Mesothelial cell of epicardium (in vitro differentiated cells): ENCODE measurements around the gene USH2A. TPM values are rescaled to one million over a fixed set of nuclear protein-coding genes. Genes with fewer than 3 reads are reported as not detected.

Source experiments
- DNase-seq, 2 experiments: peaks; one replicate each; pipeline ENCODE4 v3.0.0; 2021; ENCODE audit warnings: low spot score in 2 of 2; ENCODE audit not compliant: unreplicated experiment in 2 of 2
- H3K27ac Mint-ChIP-seq: 2 replicates; pipeline ENCODE4 v1.8.0; 2021; ENCODE audit warnings: mixed read lengths
- H3K27me3 Mint-ChIP-seq: 2 replicates; pipeline ENCODE4 v1.8.0; 2021; ENCODE audit warnings: low read depth, mixed read lengths
- H3K36me3 Mint-ChIP-seq: 2 replicates; pipeline ENCODE4 v1.8.0; 2021; ENCODE audit warnings: mixed read lengths
- H3K4me1 Mint-ChIP-seq: 2 replicates; pipeline ENCODE4 v1.8.0; 2021; ENCODE audit warnings: mixed read lengths
- H3K4me3 Mint-ChIP-seq: 2 replicates; pipeline ENCODE4 v1.8.0; 2021; ENCODE audit warnings: mild to moderate bottlenecking, moderate library complexity, mixed read lengths
- H3K9me3 Mint-ChIP-seq: 2 replicates; pipeline ENCODE4 v1.8.0; 2021; ENCODE audit warnings: mixed read lengths
- CTCF ChIP-seq: fragments of 200-600 bp; sonication (generic); IDR thresholded peaks from one replicate; pipeline ENCODE4 v1.5.0; 2021; ENCODE audit warnings: antibody characterized with exemption; ENCODE audit not compliant: unreplicated experiment
- total RNA-seq: library from RNA; stranded (reverse); gene quantifications from 3 replicates; pipeline ENCODE4 v1.2.1, GENCODE V29; 2021

The USH2A gene
- total RNA-seq, 1 donor from 2014 or later = 0.02 TPM

GRCh38 chr1:216389774-216390173, 33.5 kb downstream of the USH2A start:
- Mint-ChIP-seq H3K4me1 (no peaks in the 10 kb centered on the region), H3K27me3 (peaks cover 3% of the 10 kb centered on the region), H3K36me3 (no peaks in the 10 kb centered on the region), H3K9me3 (no peaks in the 10 kb centered on the region), H3K4me3 (no peak overlapping the region), H3K27ac (no peak overlapping the region)
- DNase-seq = no peak
- TF ChIP-seq CTCF = no peak

- H3K4me3 Mint-ChIP-seq = no peak overlapping the region
- peaks cover 3% of the 10 kb centered on the region for H3K27me3 Mint-ChIP-seq
- no peaks in the 10 kb centered on the region for H3K4me1 Mint-ChIP-seq
- H3K36me3 Mint-ChIP-seq = no peaks in the 10 kb centered on the region
- H3K9me3 Mint-ChIP-seq = no peaks in the 10 kb centered on the region
- no peak for DNase-seq
- no peak for TF ChIP-seq CTCF
- H3K27ac Mint-ChIP-seq = no peak overlapping the region
Measured at GRCh38 chr1:216388558-216388957, 34.7 kb downstream of the USH2A start.

GRCh38 chr1:216387782-216388181, 35.5 kb downstream of the USH2A start:
- H3K9me3 Mint-ChIP-seq = no peaks in the 10 kb centered on the region
- no peaks in the 10 kb centered on the region for H3K36me3 Mint-ChIP-seq
- H3K27ac Mint-ChIP-seq = no peak overlapping the region
- no peak for DNase-seq
- no peaks in the 10 kb centered on the region for H3K4me1 Mint-ChIP-seq
- no peak for TF ChIP-seq CTCF
- H3K4me3 Mint-ChIP-seq = no peak overlapping the region
- H3K27me3 Mint-ChIP-seq = peaks cover 3% of the 10 kb centered on the region

- no peak for DNase-seq
- Mint-ChIP-seq H3K4me1 (no peaks in the 10 kb centered on the region), H3K36me3 (no peaks in the 10 kb centered on the region), H3K27me3 (peaks cover 3% of the 10 kb centered on the region), H3K9me3 (peaks cover 4% of the 10 kb centered on the region), H3K4me3 (no peak overlapping the region), H3K27ac (no peak overlapping the region)
- TF ChIP-seq CTCF = no peak
Measured at GRCh38 chr1:216379441-216379840, 43.8 kb downstream of the USH2A start.

- Mint-ChIP-seq H3K9me3 (peaks cover under 1% of the 10 kb centered on the region), H3K36me3 (no peaks in the 10 kb centered on the region), H3K27ac (no peak overlapping the region), H3K4me1 (peaks cover 22% of the 10 kb centered on the region), H3K27me3 (no peaks in the 10 kb centered on the region), H3K4me3 (no peak overlapping the region)
- DNase-seq = no peak
- TF ChIP-seq CTCF = no peak
Measured at GRCh38 chr1:216368249-216368648, 55.0 kb downstream of the USH2A start.

GRCh38 chr1:216366979-216367378, 56.3 kb downstream of the USH2A start:
- Mint-ChIP-seq H3K4me1 (peaks cover 16% of the 10 kb centered on the region), H3K9me3 (no peaks in the 10 kb centered on the region), H3K36me3 (no peaks in the 10 kb centered on the region), H3K4me3 (no peak overlapping the region), H3K27me3 (no peaks in the 10 kb centered on the region), H3K27ac (no peak overlapping the region)
- no peak for DNase-seq
- no peak for TF ChIP-seq CTCF
